ENCODE data around the gene LRRK2.

Gene LRRK2

GRCh38 chr12:40390980-40391379, 166.2 kb downstream of the LRRK2 start:
- in situ Hi-C loops (cut with HindIII; ENCODE audit: low sequenced_read_pairs): no loop called here

- in situ Hi-C loops (cut with HindIII; ENCODE audit: low sequenced_read_pairs): no loop called here
These were observed 168.2 kb downstream of the LRRK2 start for GRCh38 chr12:40393026-40393425.

GRCh38 chr12:40399656-40400055, 174.9 kb downstream of the LRRK2 start:
- in situ Hi-C loops (cut with HindIII; ENCODE audit: low sequenced_read_pairs): no loop called here

GRCh38 chr12:40405419-40405818, 180.6 kb downstream of the LRRK2 start:
- in situ Hi-C loops (cut with HindIII; ENCODE audit: low sequenced_read_pairs): no loop called here

Measured in endothelial cell of hepatic sinusoid (primary cell).